GM10847 (cell line): ENCODE results near the gene REM2.

ENCODE experiments used
- POLR2A ChIP-seq: IDR thresholded peaks from 2 replicates; pipeline ENCODE4 v1.6.1; 2011; ENCODE audit not compliant: insufficient read length; ENCODE audit errors: extremely low read depth

Gene REM2

DNA sequence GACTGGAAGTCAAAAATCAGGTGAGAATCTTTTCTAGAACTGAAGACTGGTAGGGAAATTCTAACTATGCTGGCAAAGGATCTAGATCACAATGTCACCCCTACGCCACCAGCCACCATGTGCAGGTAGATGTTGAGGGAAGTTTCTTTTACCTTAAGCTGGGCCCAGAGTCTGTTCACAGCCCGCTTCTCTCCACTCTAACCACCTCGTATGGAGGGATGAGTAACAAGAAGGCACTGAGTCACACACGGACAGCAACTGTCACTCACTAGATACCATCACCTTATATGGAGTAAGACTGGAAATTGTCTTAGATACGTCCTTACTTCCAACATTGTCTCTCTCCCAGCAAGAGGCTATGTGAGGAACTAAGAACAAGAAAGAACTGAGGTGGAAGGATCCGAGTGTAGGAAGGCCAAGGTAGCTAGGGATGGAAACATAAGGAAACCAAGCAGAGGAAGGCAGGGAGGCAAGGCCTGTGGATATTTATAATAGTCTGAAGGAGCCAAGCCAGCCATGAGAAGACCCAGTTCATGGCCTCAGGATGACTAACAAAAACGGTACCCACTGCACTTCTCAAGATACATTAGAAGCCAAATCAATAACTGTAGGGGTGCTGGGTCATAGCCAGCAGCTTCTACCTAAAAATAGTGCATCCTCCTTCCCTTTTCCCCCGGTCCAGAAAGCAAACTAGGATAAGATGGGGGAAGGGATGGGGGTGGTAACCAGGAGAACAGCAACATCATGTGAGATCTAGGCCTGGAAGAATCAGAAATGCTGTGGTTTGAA is 15.5 kb downstream of the REM2 start:
- TF ChIP-seq POLR2A, result no peak

DNA sequence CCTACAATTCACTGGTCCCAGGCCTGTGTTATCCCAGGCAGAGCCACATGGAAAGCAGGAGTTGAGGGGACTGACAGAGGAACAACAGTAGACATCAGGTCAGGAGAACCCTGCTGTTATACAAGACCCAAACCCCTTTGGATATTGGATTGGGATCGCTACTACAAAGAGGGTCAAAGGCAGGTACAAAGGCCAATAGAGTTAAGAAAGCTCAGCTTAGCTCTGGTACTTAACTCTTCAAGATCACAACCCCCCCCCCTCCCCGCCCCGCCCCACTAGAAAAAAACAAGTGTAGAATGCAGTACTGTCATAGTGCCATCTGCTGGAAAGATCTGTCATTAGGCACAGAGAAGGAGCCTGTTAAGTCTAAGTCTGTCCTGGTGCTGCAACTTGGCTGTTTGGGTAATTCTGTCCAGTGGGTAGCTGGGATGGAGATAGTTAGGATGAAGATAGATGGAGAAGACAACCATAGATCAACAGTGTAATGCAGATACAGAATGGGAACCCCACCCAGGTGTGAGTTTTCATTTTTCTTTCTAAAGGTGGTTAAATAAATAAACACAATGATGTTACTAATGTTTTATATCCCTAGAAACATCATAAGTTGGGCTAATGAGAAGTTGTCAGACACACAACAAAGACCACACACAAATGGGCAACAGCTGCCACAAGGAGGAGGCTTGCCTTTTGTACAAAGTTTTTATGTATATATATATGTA is 17.2 kb downstream of the REM2 start:
- no peak for TF ChIP-seq POLR2A

DNA sequence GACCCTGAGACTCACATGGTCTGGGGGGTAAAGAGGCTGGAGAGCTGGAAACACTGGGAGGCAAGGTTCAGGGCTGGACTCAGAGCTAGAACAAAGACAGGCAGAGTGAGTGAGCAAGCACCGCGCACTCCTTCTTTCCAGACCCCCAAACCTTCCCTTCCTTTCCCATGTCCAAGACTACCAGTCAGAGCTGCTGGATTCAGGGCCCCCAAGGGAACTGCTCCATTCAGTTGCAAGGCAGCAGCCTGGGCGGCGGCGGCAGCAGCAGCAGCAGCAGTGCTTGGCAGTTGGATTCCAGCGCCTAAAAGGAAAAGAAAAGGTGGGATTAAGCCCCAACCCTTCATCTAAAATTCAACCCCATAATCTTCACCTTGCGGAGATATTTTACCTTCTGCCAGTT is 18.8 kb downstream of the REM2 start:
- no peak for TF ChIP-seq POLR2A

DNA sequence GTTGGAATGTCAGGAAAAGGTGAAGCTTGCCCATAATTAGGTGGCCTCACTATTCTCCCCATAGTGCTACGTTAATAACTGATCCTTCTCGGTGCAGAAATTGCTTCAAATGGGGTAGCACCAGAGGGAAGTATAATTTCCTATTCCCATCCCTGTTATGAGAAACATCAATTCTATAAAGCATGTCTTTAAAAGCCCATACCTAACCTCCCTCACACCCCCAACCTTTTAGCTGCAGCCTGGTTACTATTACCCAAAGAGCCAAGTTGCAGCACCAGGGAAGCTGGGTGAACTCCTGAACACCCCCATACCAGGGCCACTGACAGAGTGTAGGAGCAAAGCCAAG is 20.7 kb downstream of the REM2 start:
- TF ChIP-seq POLR2A, result no peak

DNA sequence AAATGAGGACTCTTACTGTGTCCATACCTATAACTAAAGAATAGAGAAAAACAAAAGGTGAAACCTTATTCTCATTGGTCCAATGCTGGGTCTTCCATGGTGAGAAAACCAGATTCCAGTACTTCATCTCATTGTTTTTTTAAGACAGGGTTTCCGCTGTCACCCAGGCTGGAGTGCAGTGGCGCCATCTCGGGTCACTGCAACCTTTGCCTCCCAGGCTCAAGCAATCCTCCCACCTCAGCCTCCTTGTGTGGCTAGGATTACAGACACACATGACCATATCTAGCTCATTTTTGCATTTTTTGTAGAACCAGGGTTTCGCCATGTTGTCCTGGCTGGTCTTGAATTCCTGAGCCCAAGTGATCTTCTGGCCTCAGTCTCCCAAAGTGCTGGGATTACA is 22.6 kb downstream of the REM2 start:
- no peak for TF ChIP-seq POLR2A

DNA sequence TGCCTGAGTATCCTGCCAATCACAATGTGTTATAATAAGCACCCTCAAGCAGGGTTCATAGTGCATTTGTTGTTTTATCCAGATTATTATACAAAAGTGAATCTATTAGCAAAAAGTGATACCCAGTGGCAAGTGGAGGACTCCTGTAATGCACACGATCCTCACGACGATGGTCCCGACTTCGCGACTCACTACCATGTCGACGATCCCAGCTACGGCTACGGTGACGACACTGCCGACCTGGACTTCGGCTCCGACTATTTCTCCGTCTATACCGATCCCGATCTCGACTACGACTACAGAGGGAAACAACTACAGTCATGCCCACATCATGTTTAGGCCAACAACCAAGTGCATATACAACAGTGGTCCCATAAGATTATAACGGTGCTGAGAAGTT is 23.1 kb downstream of the REM2 start:
- TF ChIP-seq POLR2A, result no peak

DNA sequence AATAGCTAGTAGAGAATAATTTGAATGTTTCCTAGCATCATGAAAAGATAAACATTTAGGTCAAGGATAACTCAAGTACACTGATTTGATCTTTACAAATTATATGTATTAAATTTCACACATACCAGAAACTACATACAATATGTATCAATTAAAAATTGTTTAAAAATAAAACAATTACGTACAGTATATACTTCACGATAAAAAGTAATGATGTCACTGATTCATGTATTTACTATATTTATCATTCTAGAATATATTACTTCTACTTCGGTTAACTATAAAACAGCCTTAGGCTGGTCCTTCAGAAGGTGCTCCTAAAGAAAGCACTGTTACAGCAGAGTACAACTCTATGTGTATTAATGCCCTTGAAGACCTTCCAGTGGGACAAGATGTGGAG is 24.4 kb downstream of the REM2 start:
- no peak for TF ChIP-seq POLR2A

DNA sequence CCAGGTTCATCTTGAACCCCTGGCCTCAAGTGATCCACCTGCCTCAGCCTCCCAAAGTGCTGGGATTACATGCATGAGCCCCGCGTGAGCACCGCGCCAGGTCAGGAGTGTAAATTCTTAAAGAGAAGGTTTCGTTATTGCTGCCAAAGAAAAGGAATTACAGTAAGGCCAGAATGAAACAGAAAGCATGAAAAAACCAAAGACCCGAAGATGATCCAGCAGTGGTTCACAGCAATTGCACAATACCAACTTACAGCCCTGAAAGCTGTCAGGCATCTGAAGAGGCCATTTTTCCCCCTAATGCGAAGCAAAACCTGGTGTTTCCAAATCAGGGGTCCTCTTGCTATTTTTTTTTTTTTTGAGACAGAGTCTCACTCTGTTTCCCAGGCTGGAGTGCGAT is 25.6 kb downstream of the REM2 start:
- TF ChIP-seq POLR2A, result no peak

DNA sequence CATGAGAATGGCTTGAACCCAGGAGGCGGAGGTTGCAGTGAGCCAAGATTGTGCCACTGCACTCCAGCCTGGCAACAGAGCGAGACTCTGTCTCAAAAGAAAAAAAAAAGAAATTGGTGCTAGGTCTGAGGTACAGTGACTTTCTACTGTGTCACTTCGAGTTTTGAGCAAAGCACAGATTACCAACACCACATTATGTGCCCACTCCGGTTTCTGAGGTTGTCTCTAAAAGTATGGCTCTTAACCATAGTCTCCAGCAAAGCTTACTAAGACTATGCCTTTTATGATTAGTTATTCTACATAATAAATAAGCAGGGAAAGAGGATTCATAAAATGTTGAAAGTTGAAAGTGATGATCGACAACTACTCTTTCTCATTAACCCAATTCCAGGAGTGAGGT is 27.9 kb downstream of the REM2 start:
- no peak for TF ChIP-seq POLR2A

DNA sequence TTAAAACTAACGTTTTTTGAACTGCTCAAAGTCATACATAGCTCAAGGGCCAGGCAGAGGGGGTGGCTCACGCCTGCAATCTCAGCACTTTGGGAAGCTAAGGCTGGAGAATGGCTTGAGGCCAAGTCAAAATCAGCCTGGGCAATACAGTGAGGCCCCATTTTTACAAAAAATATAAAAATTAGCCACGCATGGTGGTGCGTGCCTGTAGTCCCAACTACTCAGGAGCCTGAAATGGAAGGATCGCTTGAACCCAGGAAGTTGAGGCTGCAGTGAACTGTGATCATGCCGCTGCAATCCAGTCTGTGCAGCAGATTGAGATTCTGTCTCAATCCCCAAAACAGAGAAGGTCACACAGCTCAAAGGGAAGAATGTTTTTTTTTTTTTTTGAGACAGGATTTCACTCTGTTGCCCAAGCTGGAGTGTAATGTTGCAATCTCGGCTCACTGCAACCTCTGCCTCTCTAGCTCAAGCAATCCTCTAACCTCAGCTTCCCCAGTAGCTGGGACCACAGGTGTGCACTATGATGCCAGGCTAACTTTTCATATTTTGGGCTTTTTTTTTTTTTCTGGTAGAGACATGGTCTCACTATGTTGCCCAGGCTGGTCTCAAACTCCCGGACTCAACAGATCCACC is 33.0 kb downstream of the REM2 start:
- no peak for TF ChIP-seq POLR2A

DNA sequence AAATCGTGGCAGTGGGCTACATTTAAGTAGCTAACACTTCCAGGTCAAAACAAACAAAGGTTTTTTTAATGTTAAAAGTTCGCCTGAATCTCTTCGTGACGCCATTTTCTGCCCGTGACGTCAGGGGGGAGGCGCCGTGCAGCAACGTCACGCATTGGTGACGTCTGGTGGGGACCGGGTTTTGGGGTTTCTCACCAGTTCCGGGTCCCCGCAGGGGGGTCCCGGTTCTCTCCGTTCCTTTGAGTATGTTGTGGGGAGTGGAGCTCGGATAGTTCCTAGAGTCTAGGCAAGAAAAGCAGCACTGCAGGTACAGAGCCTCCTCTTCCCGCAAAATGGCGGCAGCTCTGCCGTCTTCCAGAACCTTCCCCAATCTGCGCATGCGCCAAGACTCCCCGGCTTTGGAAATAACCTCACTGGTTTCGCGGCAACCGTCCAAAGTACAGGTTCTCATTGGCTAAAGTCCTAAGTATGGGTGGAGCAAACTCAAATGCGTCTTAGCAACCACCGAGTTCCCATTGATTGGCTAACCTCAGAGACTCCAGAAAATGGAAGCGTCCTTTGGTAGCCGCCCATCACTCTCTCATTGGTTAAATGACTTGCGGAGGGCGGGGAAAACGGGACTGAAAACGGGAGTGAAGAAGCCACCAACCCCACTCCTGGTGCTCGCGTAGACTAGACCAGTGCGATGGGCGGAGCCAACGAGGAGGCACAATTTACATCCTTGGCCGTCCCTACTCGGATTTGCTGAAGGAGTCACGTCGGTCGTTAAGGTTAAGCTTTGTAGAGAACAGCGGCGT is 36.0 kb downstream of the REM2 start, which contains the start of gene RBM23:
RBM23 (minus strand) TSS at position 346 of the 797 bp plus-strand sequence.
- peak; percentile 33 for TF ChIP-seq POLR2A

DNA sequence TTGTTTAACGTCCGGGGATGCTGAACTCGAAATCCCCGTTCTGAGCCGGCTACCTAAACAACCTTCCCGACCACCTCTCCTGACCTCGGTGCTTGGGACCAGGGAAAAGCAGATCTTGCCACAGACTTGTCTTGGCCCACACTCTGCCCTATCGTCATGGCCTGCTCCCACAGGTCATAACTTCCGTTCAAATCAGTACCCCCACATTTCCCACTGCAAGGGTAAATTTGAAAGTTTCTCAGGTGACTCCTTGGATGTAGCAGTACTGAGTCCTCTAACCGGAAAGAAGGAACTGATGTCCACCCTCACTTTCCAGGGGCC is 36.5 kb downstream of the REM2 start:
- no peak for TF ChIP-seq POLR2A

DNA sequence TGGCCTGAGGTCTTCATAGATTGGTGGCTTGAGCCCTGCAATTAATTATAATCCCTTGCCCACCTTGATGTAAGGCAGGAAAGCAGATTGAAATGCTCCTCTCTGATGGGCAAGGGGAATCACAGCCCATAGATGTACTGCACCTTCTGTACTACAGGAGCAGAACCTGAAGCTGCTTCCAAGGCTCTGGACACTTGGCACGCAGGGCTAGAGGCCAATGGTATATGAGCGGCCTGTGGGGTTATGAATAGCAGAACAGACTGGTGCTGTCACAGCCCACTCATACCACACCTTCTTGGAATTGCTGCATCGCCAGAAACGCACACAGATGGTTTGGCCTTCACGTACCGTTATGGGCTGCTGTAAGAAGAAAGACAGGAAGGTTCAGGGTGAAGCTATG is 37.7 kb downstream of the REM2 start:
- no peak for TF ChIP-seq POLR2A

DNA sequence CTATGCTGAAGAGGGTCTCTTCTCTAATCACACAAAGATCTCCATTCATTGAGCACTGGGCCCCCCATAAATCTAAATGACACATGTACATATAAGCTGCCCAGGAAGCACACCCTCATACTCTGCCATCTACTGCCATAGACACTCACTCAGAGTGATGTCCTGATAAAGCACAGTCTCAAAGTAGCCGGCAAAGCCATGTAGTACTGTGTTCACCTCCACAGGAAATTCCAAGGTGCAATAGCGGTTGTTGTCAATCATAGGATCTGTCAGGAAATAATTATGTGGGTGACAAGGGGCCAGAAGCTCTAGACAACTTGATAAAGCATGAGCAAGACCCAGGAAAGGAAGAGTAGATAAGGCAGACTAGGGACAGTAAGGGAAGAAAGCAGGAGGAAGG is 39.3 kb downstream of the REM2 start:
- TF ChIP-seq POLR2A, result no peak

DNA sequence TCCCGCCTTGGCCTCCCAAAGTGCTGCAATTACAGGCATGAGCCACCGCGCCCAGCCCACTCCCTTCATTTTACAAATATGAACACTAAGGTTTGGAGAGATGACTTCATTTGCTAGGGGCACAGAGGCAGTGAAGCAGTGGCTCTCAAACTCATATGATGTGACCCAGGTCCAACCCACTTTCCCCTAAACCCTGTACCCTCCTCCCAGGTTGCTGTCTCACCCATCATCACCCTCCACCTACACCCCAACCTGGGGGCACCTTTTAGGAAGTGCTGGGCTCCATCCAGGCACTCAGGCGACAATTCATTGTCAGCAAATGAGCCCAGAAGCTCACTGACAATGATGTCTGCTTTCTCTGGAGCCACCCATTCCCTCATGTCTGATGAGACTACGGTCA is 40.7 kb downstream of the REM2 start:
- TF ChIP-seq POLR2A, result no peak

DNA sequence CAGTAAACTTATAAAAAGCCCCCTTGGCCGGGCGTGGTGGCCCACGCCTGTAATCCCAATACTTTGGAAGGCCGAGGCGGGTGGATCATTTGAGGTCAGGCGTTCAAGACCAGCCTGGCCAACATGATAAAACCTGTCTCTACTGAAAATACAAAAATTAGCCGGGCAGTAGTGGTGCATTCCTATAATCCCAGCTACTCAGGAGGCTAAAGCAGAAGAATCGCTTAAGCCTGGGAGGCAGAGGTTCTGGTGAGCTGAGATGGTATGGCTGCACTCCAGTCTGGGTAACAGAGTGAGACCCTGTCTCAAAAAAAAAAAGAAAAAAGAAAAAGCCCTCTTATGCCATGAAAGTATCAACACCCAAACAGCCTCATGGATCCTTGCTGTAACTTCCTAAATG is 42.5 kb downstream of the REM2 start:
- no peak for TF ChIP-seq POLR2A
